Measurements from ENCODE around the gene SLC32A1. TPM values are rescaled to one million over a fixed set of nuclear protein-coding genes. Genes with fewer than 3 reads are reported as not detected.

Gene SLC32A1
- total and polyA plus RNA-seq, 2 of the 13 experiments (the other 11 are each of a cell fraction or from before 2014, with no cell fraction given): not detected

GRCh38 chr20:38730989-38731737, 6.9 kb downstream of the SLC32A1 start (continued):
- TF ChIP-seq SNAPC4 (CRISPR knock-in tag; IDR thresholded peaks at IDR 0.05) (0 out of 2 replicates have a peak, but pooled peaks have one; percentile 1), TBP (CRISPR knock-in tag; IDR thresholded peaks at IDR 0.05) (no peak), ATRX (CRISPR knock-in tag; IDR thresholded peaks at IDR 0.05; ENCODE audit: borderline replicate concordance) (no peak), THRA (CRISPR knock-in tag; IDR thresholded peaks at IDR 0.05; ENCODE audit: borderline replicate concordance) (peak; percentile 55; the same call in 1 of the 2 replicates), KDM1A (CRISPR knock-in tag; IDR thresholded peaks at IDR 0.05) (0 out of 2 replicates have a peak, but pooled peaks have one; percentile 29), SAFB2 (CRISPR knock-in tag; IDR thresholded peaks at IDR 0.05; ENCODE audit: borderline replicate concordance, low read depth) (0 out of 2 replicates have a peak, but pooled peaks have one; percentile 19), ZNF577 (CRISPR knock-in tag; IDR thresholded peaks at IDR 0.05; ENCODE audit: borderline replicate concordance, low read depth) (0 out of 2 replicates have a peak, but pooled peaks have one; percentile 58), ZNF253 (CRISPR knock-in tag; IDR thresholded peaks at IDR 0.05; ENCODE audit: borderline replicate concordance) (0 out of 2 replicates have a peak, but pooled peaks have one; percentile 38), ZNF3 (CRISPR knock-in tag; IDR thresholded peaks at IDR 0.05) (no peak), FOXA3 (CRISPR knock-in tag; IDR thresholded peaks at IDR 0.05) (no peak), GTF2F1 (IDR thresholded peaks at IDR 0.05; ENCODE audit: low read length) (no peak), REXO4 (CRISPR knock-in tag; IDR thresholded peaks at IDR 0.05; ENCODE audit: borderline replicate concordance) (no peak), ZUFSP (CRISPR knock-in tag; IDR thresholded peaks at IDR 0.05; ENCODE audit: borderline replicate concordance) (no peak), NFRKB (IDR thresholded peaks at IDR 0.05) (no peak), AGO2 (optimal IDR thresholded peaks at IDR 0.05; ENCODE audit: low read depth, low read length) (no peak), ZNF468 (CRISPR knock-in tag; IDR thresholded peaks at IDR 0.05) (0 out of 2 replicates have a peak, but pooled peaks have one; percentile 7), EEA1 (CRISPR knock-in tag; IDR thresholded peaks at IDR 0.05; ENCODE audit: borderline replicate concordance) (0 out of 2 replicates have a peak, but pooled peaks have one; percentile 59), ZBTB33 (CRISPR knock-in tag; IDR thresholded peaks at IDR 0.05) (peak; percentile 22; the same call in 1 of the 2 replicates), NR2C2 (CRISPR knock-in tag; IDR thresholded peaks at IDR 0.05; ENCODE audit: borderline replicate concordance) (no peak)
